ENCODE data around the gene RPS24. TPM values are rescaled to one million over a fixed set of nuclear protein-coding genes. Genes with fewer than 3 reads are reported as not detected.

Gene RPS24
- total and polyA plus RNA-seq, 9 of the 15 experiments (the other 6 are each of a cell fraction or from before 2014, with no cell fraction given), result 1,947 to 7,307 (median 5,944) TPM

GRCh38 chr10:78065611-78066010, 31.9 kb downstream of the RPS24 start:
- POLR2A ChIA-PET, result interaction anchor here (0.7 kb wide), 2 partner anchors 8 to 22 kb away, joined by 3 to 5 read pairs; no protein-coding TSS in a partner anchor

More at GRCh38 chr10:78065611-78066010, 31.9 kb downstream of the RPS24 start:
- TF ChIP-seq CBX5 (IDR thresholded peaks at IDR 0.05; ENCODE audit: borderline replicate concordance, low read depth) (no peak), NFE2L1 (tag; IDR thresholded peaks at IDR 0.05; ENCODE audit: borderline replicate concordance, low read depth) (no peak), CEBPB (tag; IDR thresholded peaks at IDR 0.05) (no peak), CTCFL (IDR thresholded peaks at IDR 0.05; ENCODE audit: borderline replicate concordance, insufficient read depth, low read depth, low read length, poor library complexity, severe bottlenecking) (no peak), ZNF165 (CRISPR knock-in tag; IDR thresholded peaks at IDR 0.05; ENCODE audit: borderline replicate concordance) (no peak), HLTF (IDR thresholded peaks at IDR 0.05) (no peak), GABPB1 (CRISPR knock-in tag; IDR thresholded peaks at IDR 0.05) (no peak), PHTF2 (CRISPR knock-in tag; IDR thresholded peaks at IDR 0.05) (no peak), ETS1 (conservative IDR thresholded peaks at IDR 0.05; ENCODE audit: control insufficient read depth, low read depth, low read length) (no peak), DDX20 (tag; IDR thresholded peaks at IDR 0.05; ENCODE audit: low read depth) (no peak), FOXK1 (CRISPR knock-in tag; IDR thresholded peaks at IDR 0.05; ENCODE audit: borderline replicate concordance) (no peak)
- Histone ChIP-seq H3K9me3 (replicated peaks; ENCODE audit: control insufficient read depth, insufficient read depth, low read depth, low read length) (no peaks in the 10 kb centered on the region), H3K4me2 (ENCODE audit: insufficient read depth, low read length) (no peak overlapping the region), H3K4me3 (no peak overlapping the region), H3K9ac (ENCODE audit: insufficient read depth in 1 of 2, low read depth in 2 of 2, low read length in 2 of 2) (no peak overlapping the region), H3K36me3 (ENCODE audit: control insufficient read depth, insufficient read depth, low read length) (no peaks in the 10 kb centered on the region), H3K4me1 (replicated peaks in 1 of 2; ENCODE audit: control insufficient read depth in 2 of 2, insufficient read depth in 2 of 2, low read length in 2 of 2) (no peaks in the 10 kb centered on the region), H3K27me3 (ENCODE audit: control insufficient read depth in 2 of 2, insufficient read depth in 2 of 2, low read length in 2 of 2) (peaks cover 19 to 58% of the 10 kb centered on the region in 2 experiments; a peak in 4 of 5 replicates), H3K27ac (ENCODE audit: extremely low read depth, low read depth, low read length) (no peak overlapping the region), H2AFZ (ENCODE audit: low read depth, low read length) (no peak overlapping the region), H4K20me1 (replicated peaks; ENCODE audit: control insufficient read depth, insufficient read depth, low read length) (peaks cover 3% of the 10 kb centered on the region), H3K9me1 (ENCODE audit: control insufficient read depth, insufficient read depth, low read length) (no peaks in the 10 kb centered on the region), H3K79me2 (ENCODE audit: control insufficient read depth, insufficient read depth, low read length) (no peaks in the 10 kb centered on the region)
- ATAC-seq, result no peak
- BruUV-seq (replicated peaks), result no TSS peak
- DNase-seq (ENCODE audit: extremely low read depth in 1 of 4, low spot score in 3 of 4), result no peak
- intact Hi-C loops (cut with micrococcal nuclease), result no loop called here
- FAIRE-seq, result no peak
- WGBS (ENCODE audit: insufficient coverage, low coverage, missing lambda C conversion rate), result 0% methylated on average over 2 of the region's 2 CpGs
- CTCF ChIA-PET (ENCODE audit: low intra/inter-chr PET ratio), result no interaction called here
- in situ Hi-C loops (cut with MboI), result no loop called here

Data from K562 (cell line).